K562 (cell line): ENCODE data around the gene AHNAK. TPM values are rescaled to one million over a fixed set of nuclear protein-coding genes. Genes with fewer than 3 reads are reported as not detected.

ENCODE experiments used
- ARID1B ChIP-seq: fragments of 450-650 bp; IDR thresholded peaks from 2 replicates; pipeline ENCODE4 v1.6.1; 2016; ENCODE audit warnings: antibody characterized with exemption, mild to moderate bottlenecking, inconsistent platforms
- CC2D1A ChIP-seq: fragments of 450-650 bp; IDR thresholded peaks from 2 replicates; pipeline ENCODE4 v1.6.1; 2017; ENCODE audit warnings: mild to moderate bottlenecking
- CHD2 ChIP-seq: IDR thresholded peaks from 2 replicates; pipeline ENCODE4 v1.6.1; 2011; ENCODE audit warnings: low read depth, low read length
- EHMT2 ChIP-seq: fragments of 450-650 bp; IDR thresholded peaks from 2 replicates; pipeline ENCODE4 v1.6.1; 2018; ENCODE audit warnings: antibody characterized with exemption
- EP300 ChIP-seq: IDR thresholded peaks from 2 replicates; pipeline ENCODE4 v1.6.1; 2012; ENCODE audit warnings: low read length, improper control_type of control experiment
- EP400 ChIP-seq: fragments of 450-650 bp; IDR thresholded peaks from 2 replicates; pipeline ENCODE4 v1.6.1; 2017; ENCODE audit warnings: antibody characterized with exemption, mild to moderate bottlenecking, moderate library complexity
- FOSL1 ChIP-seq: fragments of 200-800 bp; sonication (Bioruptor generic); conservative IDR thresholded peaks from 2 replicates; pipeline ENCODE4 v1.6.1; 2016; ENCODE audit warnings: missing genetic modification characterization, missing compliant biosample characterization
- GTF2E2 ChIP-seq: fragments of 200-800 bp; sonication (Bioruptor generic); IDR thresholded peaks from 2 replicates; pipeline ENCODE4 v1.6.1; 2016; ENCODE audit warnings: missing genetic modification characterization, missing compliant biosample characterization
- LARP7 ChIP-seq: fragments of 450-650 bp; IDR thresholded peaks from 2 replicates; pipeline ENCODE4 v1.6.1; 2016
- MEF2A ChIP-seq: IDR thresholded peaks from 2 replicates; pipeline ENCODE4 v1.6.1; 2011; ENCODE audit warnings: low read depth, mild to moderate bottlenecking, low read length, moderate library complexity; ENCODE audit not compliant: control insufficient read depth
- MYC ChIP-seq, 2 experiments: fragments of 250-450 bp in 1 of 2; sonication (Bioruptor Pico) in 1 of 2; IDR thresholded peaks; 2 replicates each; pipeline versions ENCODE4 v1.5.1 to v1.6.1; 2012 to 2021; ENCODE audit warnings: low read depth in 2 of 2, borderline replicate concordance in 1 of 2, improper control_type of control experiment in 1 of 2, low read length in 1 of 2, mild to moderate bottlenecking in 1 of 2, moderate library complexity in 1 of 2
- NFATC3 ChIP-seq: fragments of 450-650 bp; IDR thresholded peaks from 2 replicates; pipeline ENCODE4 v1.6.1; 2017; ENCODE audit warnings: mild to moderate bottlenecking
- NFE2 ChIP-seq: IDR thresholded peaks from 2 replicates; pipeline ENCODE4 v1.6.1; 2014; ENCODE audit warnings: antibody characterized with exemption, low read depth
- NR0B1 ChIP-seq: fragments of 450-650 bp; IDR thresholded peaks from one replicate; pipeline ENCODE4 v1.6.1; 2018; ENCODE audit warnings: mild to moderate bottlenecking, moderate library complexity; ENCODE audit not compliant: partially characterized antibody
- NR1H2 ChIP-seq: sonication (generic); formaldehyde crosslinking; IDR thresholded peaks from 2 replicates; pipeline ENCODE4 v1.4.0; 2020; ENCODE audit warnings: mild to moderate bottlenecking, missing genetic modification reagents
- NR2C2 ChIP-seq, 2 experiments: fragments of 200-800 bp in 1 of 2; sonication (Bioruptor generic) in 1 of 2; sonication (generic) in 1 of 2; formaldehyde crosslinking in 1 of 2; IDR thresholded peaks; 2 replicates each; pipeline versions ENCODE4 v1.6.1 to v1.8.0; 2016 to 2022; ENCODE audit warnings: mild to moderate bottlenecking in 1 of 2, missing compliant biosample characterization in 1 of 2, missing genetic modification characterization in 1 of 2, missing genetic modification reagents in 1 of 2
- SIN3A ChIP-seq, 2 experiments: fragments of 150-350 bp in 1 of 2; IDR thresholded peaks; 2 replicates each; pipeline ENCODE4 v1.6.1; 2011 to 2016; ENCODE audit warnings: borderline replicate concordance in 2 of 2, low read depth in 2 of 2, low read length in 2 of 2, mild to moderate bottlenecking in 2 of 2, moderate library complexity in 2 of 2; ENCODE audit not compliant: control insufficient read depth in 1 of 2
- SOX6 ChIP-seq: fragments of 450-650 bp; IDR thresholded peaks from 2 replicates; pipeline ENCODE4 v1.6.1; 2014; ENCODE audit warnings: mild to moderate bottlenecking
- SP1 ChIP-seq: sonication (generic); formaldehyde crosslinking; IDR thresholded peaks from 2 replicates; pipeline ENCODE4 v1.8.1; 2022; ENCODE audit warnings: mild to moderate bottlenecking, missing genetic modification reagents
- ZFP1 ChIP-seq: fragments of 450-650 bp; formaldehyde crosslinking; IDR thresholded peaks from 2 replicates; pipeline ENCODE4 v1.4.0; 2020; ENCODE audit warnings: mild to moderate bottlenecking, mixed read lengths
- ZNF282 ChIP-seq: sonication (generic); formaldehyde crosslinking; IDR thresholded peaks from 2 replicates; pipeline ENCODE4 v1.8.1; 2023; ENCODE audit warnings: missing genetic modification reagents
- ZNF408 ChIP-seq: fragments of 250-450 bp; sonication (Bioruptor Pico); IDR thresholded peaks from 2 replicates; pipeline ENCODE4 v1.4.0; 2020; ENCODE audit warnings: low read depth, mild to moderate bottlenecking, moderate library complexity
- ZNF431 ChIP-seq: sonication (generic); formaldehyde crosslinking; IDR thresholded peaks from 2 replicates; pipeline ENCODE4 v1.8.0; 2022; ENCODE audit warnings: mild to moderate bottlenecking, missing genetic modification reagents
- polyA plus RNA-seq, 8 experiments: library from polyadenylated mRNA; depleted of rRNA in 4 of 8; stranded (reverse) in 5 of 8; unstranded in 3 of 8; fragments of >200 nt; fragmentation: Nextera tagmentation in 2 of 8; fragmentation: Illumina TruSeq in 1 of 8; extraction: Ambion mirVana in 2 of 8; extraction: Trizol in 1 of 8; gene quantifications; 2 replicates each; pipeline versions ENCODE4 v1.2.1 to v1.2.3, GENCODE V29; 2011 to 2014; ENCODE audit warnings: inconsistent platforms in 1 of 8, missing spikeins in 1 of 8
- total RNA-seq, 7 experiments: library from RNA; depleted of rRNA in 6 of 7; stranded (reverse); fragments of >200 nt in 6 of 7; fragmentation: Illumina TruSeq in 2 of 7; extraction: Trizol in 2 of 7; gene quantifications; 2 replicates each; pipeline versions ENCODE4 v1.2.1 to v1.2.3, GENCODE V29; 2011 to 2021; ENCODE audit warnings: low replicate concordance in 1 of 7
- TF ChIP-seq, protein P1 (sequence below): fragments of 250-450 bp; sonication (Bioruptor Pico); IDR thresholded peaks from 2 replicates; pipeline ENCODE4 v1.4.0; 2020; ENCODE audit warnings: borderline replicate concordance
- TF ChIP-seq, protein P2 (sequence below), 3 experiments: IDR thresholded peaks in 2 of 3; conservative IDR thresholded peaks in 1 of 3; 2 replicates each; pipeline ENCODE4 v1.5.1; 2011 to 2012; ENCODE audit warnings: low read length in 3 of 3, mild to moderate bottlenecking in 3 of 3, control low read depth in 2 of 3, improper control_type of control experiment in 1 of 3, inconsistent platforms in 1 of 3, low read depth in 1 of 3, mixed read lengths in 1 of 3, moderate library complexity in 1 of 3; ENCODE audit not compliant: insufficient read depth in 2 of 3

Gene AHNAK
- total and polyA plus RNA-seq, 9 of the 15 experiments (the other 6 are each of a cell fraction or from before 2014, with no cell fraction given), result 1.5 to 89.7 (median 45.0) TPM

GRCh38 chr11:62560566-62561103, 14.0 kb upstream of the AHNAK start (continued):
- TF ChIP-seq, protein P1, sequence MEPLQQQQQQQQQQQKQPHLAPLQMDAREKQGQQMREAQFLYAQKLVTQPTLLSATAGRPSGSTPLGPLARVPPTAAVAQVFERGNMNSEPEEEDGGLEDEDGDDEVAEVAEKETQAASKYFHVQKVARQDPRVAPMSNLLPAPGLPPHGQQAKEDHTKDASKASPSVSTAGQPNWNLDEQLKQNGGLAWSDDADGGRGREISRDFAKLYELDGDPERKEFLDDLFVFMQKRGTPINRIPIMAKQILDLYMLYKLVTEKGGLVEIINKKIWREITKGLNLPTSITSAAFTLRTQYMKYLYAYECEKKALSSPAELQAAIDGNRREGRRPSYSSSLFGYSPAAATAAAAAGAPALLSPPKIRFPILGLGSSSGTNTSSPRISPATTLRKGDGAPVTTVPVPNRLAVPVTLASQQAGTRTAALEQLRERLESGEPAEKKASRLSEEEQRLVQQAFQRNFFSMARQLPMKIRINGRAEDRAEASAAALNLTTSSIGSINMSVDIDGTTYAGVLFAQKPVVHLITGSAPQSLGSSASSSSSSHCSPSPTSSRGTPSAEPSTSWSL (CRISPR knock-in tag), result no peak
- peak; percentile 54; the same call in 1 of the 2 replicates for TF ChIP-seq SOX6
- no peak for TF ChIP-seq NFE2
- TF ChIP-seq SIN3A (IDR thresholded peaks at IDR 0.05; ENCODE audit: borderline replicate concordance in 2 of 2, control insufficient read depth in 1 of 2, low read depth in 2 of 2, low read length in 2 of 2), result 0 out of 4 replicates have a peak, but pooled peaks of 1 of the 2 experiments have one; percentile 37
- TF ChIP-seq FOSL1 (tag), result peak; percentile 86
- peak; percentile 43; the same call in 1 of the 2 replicates for TF ChIP-seq CC2D1A
- no peak for TF ChIP-seq MEF2A
- TF ChIP-seq EHMT2, result no peak; the same call in 1 of the 2 replicates
- peak; percentile 47 for TF ChIP-seq EP300
- peak; percentile 29; the same call in 1 of the 2 replicates for TF ChIP-seq SP1 (CRISPR knock-in tag)
- no peak for TF ChIP-seq NR0B1
- TF ChIP-seq CHD2, result no peak
- TF ChIP-seq LARP7, result no peak
- TF ChIP-seq NFATC3, result peak; percentile 88
- peak; percentile 64 for TF ChIP-seq ARID1B
- TF ChIP-seq GTF2E2, result no peak
- TF ChIP-seq EP400, result peak; percentile 45; the same call in 1 of the 2 replicates
- TF ChIP-seq MYC (IDR thresholded peaks at IDR 0.05; ENCODE audit: low read depth, low read length), result peak; percentile 77; the same call in 1 of the 2 replicates
- TF ChIP-seq MYC (CRISPR knock-in tag; IDR thresholded peaks at IDR 0.05; ENCODE audit: borderline replicate concordance, low read depth), result no peak
- TF ChIP-seq ZNF282 (CRISPR knock-in tag), result no peak
- no peak for TF ChIP-seq ZFP1 (CRISPR knock-in tag)
- TF ChIP-seq, protein P2, sequence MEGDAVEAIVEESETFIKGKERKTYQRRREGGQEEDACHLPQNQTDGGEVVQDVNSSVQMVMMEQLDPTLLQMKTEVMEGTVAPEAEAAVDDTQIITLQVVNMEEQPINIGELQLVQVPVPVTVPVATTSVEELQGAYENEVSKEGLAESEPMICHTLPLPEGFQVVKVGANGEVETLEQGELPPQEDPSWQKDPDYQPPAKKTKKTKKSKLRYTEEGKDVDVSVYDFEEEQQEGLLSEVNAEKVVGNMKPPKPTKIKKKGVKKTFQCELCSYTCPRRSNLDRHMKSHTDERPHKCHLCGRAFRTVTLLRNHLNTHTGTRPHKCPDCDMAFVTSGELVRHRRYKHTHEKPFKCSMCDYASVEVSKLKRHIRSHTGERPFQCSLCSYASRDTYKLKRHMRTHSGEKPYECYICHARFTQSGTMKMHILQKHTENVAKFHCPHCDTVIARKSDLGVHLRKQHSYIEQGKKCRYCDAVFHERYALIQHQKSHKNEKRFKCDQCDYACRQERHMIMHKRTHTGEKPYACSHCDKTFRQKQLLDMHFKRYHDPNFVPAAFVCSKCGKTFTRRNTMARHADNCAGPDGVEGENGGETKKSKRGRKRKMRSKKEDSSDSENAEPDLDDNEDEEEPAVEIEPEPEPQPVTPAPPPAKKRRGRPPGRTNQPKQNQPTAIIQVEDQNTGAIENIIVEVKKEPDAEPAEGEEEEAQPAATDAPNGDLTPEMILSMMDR (IDR thresholded peaks at IDR 0.05 in 2 of 3, conservative IDR thresholded peaks at IDR 0.05 in 1 of 3; ENCODE audit: insufficient read depth in 2 of 3, low read depth in 1 of 3, low read length in 3 of 3), result peak; percentile 86 to 94 (median 93)
- TF ChIP-seq NR2C2 (CRISPR knock-in tag; IDR thresholded peaks at IDR 0.05), result no peak
- TF ChIP-seq NR2C2 (tag; IDR thresholded peaks at IDR 0.05), result peak; percentile 30; the same call in 1 of the 2 replicates
- no peak for TF ChIP-seq ZNF408
- no peak for TF ChIP-seq NR1H2 (CRISPR knock-in tag)
- TF ChIP-seq ZNF431 (CRISPR knock-in tag), result no peak
